T47D (cell line): Measurements from ENCODE around the gene SPA17.

Experiments
- DNase-seq, 2 experiments: peaks; one replicate each; pipeline versions ENCODE4 v3.0.0 to v3.0.0-alpha.2; 2011 to 2012; ENCODE audit warnings: low read depth in 1 of 2, low spot score in 1 of 2
- JUND ChIP-seq: IDR thresholded peaks from 2 replicates; pipeline ENCODE4 v1.6.1; 2012; ENCODE audit warnings: low read depth
- in situ Hi-C: cut with HindIII; loops from 2 replicates; pipeline ENCODE4 v1.10.0; 2016; ENCODE audit warnings: low sequenced_read_pairs, low pct_unique_long_range_greater_than_20kb

The SPA17 gene

GRCh38 chr11:124644426-124645280, 29.1 kb upstream of the SPA17 start:
- DNase-seq: peak; percentile 58 to 87
- no peak for TF ChIP-seq JUND
- in situ Hi-C loops: no loop called here

- TF ChIP-seq JUND: no peak
- in situ Hi-C loops: no loop called here
- no peak for DNase-seq
Measured at GRCh38 chr11:124646148-124646547, 27.6 kb upstream of the SPA17 start.

- DNase-seq: no peak
- in situ Hi-C loops: no loop called here
- TF ChIP-seq JUND: no peak
Measured at GRCh38 chr11:124648610-124649009, 25.1 kb upstream of the SPA17 start.

GRCh38 chr11:124656774-124657630, 16.7 kb upstream of the SPA17 start:
- TF ChIP-seq JUND: no peak
- in situ Hi-C loops: no loop called here
- peak in 1 of 2 experiments; percentile 81 for DNase-seq

GRCh38 chr11:124657904-124658303, 15.8 kb upstream of the SPA17 start:
- TF ChIP-seq JUND: no peak
- DNase-seq: no peak
- in situ Hi-C loops: no loop called here

GRCh38 chr11:124658501-124658900, 15.2 kb upstream of the SPA17 start:
- TF ChIP-seq JUND: no peak
- no peak for DNase-seq
- in situ Hi-C loops: no loop called here

GRCh38 chr11:124658986-124659385, 14.7 kb upstream of the SPA17 start:
- TF ChIP-seq JUND: no peak
- in situ Hi-C loops: no loop called here
- no peak for DNase-seq

- in situ Hi-C loops: loop anchor here (10.0 kb wide), 1 partner anchor 173 kb away; no protein-coding TSS in a partner anchor
- TF ChIP-seq JUND: no peak
- no peak for DNase-seq
Measured at GRCh38 chr11:124661553-124661952, 12.2 kb upstream of the SPA17 start.

GRCh38 chr11:124662106-124662505, 11.6 kb upstream of the SPA17 start:
- DNase-seq: no peak
- in situ Hi-C loops: loop anchor here (10.0 kb wide), 1 partner anchor 173 kb away; no protein-coding TSS in a partner anchor
- no peak for TF ChIP-seq JUND

- no peak for TF ChIP-seq JUND
- in situ Hi-C loops: loop anchor here (10.0 kb wide), 1 partner anchor 171 kb away; no protein-coding TSS in a partner anchor
- DNase-seq: no peak
Measured at GRCh38 chr11:124663861-124664260, 9.8 kb upstream of the SPA17 start.

GRCh38 chr11:124667601-124668000, 6.1 kb upstream of the SPA17 start:
- in situ Hi-C loops: loop anchor here (10.0 kb wide), 1 partner anchor 167 kb away; no protein-coding TSS in a partner anchor
- no peak for DNase-seq
- no peak for TF ChIP-seq JUND

GRCh38 chr11:124669193-124669592, 4.5 kb upstream of the SPA17 start:
- in situ Hi-C loops: loop anchor here (10.0 kb wide), 1 partner anchor 166 kb away; no protein-coding TSS in a partner anchor
- TF ChIP-seq JUND: no peak
- DNase-seq: peak; percentile 81 to 87

GRCh38 chr11:124670732-124671131, 3.0 kb upstream of the SPA17 start:
- TF ChIP-seq JUND: no peak
- no peak for DNase-seq
- in situ Hi-C loops: no loop called here
